Measurements from ENCODE around the gene GTPBP2.

GTPBP2 gene

DNA sequence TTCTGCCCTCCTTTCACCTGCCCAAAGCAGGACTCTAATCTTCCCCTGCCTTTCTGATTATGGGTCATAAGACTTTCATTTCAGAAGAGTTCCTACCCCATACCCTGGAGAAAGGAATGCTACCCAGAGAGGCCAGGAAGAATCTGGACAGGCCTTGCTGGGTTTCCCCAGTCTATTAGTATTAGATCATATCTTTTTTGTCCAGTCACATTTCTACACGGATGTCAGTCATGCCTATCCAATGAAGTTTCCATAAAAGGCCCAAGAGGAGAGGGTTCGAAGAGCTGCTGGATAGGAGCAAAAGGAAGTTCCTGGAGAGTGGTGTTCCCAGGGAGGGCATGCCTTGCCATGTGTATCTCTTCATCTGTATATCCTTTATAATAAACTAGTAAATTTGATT lies 49.9 kb downstream of the GTPBP2 start:
- in situ Hi-C loops (cut with MboI; ENCODE audit: low sequenced_read_pairs): no loop called here

DNA sequence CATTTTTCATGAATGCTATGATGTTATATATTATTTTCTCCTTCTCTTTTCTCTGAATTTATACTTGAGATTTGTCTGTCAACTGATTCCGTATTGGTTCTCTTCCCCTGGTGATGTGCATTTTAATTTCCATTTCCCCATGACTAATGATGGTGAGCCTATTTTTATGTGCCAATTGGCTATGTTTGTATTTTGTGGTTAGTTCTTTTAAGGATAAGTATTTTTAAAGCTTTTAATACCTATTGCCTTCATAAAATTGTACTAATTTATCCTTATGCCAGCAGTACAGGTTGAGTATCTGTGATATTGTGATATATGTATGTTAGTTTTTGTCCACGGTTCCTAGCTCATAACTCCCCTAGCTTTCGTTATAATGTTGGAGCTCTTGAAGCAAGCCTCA lies 50.3 kb downstream of the GTPBP2 start:
- in situ Hi-C loops (cut with MboI; ENCODE audit: low sequenced_read_pairs): no loop called here

DNA sequence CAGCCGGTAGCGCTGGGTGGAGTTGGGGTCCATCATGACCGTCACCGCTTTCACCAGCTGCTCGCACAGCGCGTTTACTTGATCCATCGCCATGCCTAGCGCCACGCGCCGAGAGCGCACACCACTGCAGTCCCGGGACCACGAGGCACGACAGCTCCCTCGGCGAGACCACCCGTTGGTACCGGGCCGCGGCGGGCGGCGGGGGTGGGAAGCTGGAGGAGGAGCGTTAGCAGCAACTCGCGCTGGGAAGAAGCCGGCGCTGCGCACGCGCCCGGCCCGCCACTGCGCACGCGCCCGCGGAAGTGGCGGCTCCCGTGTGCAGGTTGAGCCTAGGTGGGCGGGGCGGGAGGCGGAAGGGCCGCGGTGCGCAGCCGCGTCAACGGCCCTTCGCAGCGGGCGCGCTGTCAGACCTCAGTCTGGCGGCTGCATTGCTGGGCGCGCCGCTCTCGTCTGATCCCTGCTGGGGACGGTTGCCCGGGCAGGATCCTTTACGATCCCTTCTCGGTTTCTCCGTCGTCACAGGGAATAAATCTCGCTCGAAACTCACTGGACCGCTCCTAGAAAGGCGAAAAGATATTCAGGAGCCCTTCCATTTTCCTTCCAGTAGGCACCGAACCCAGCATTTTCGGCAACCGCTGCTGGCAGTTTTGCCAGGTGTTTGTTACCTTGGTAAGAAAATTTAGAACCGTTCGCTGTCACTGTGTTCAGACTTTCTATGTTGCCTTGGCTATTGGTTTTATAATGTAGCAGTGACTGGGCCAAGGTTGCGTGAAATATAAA lies 53.1 kb downstream of the GTPBP2 start, which contains the start of the genes POLH and XPO5:
Gene POLH, plus strand, starts transcription at position 414 of the 780 bp plus-strand sequence. CDS start 6,135 bp downstream, outside the sequence.
Gene XPO5, minus strand, starts transcription at position 267 of the 780 bp plus-strand sequence. Its CDS starts 174 bp downstream, at position 93.
- in situ Hi-C loops (cut with MboI; ENCODE audit: low sequenced_read_pairs): no loop called here

DNA sequence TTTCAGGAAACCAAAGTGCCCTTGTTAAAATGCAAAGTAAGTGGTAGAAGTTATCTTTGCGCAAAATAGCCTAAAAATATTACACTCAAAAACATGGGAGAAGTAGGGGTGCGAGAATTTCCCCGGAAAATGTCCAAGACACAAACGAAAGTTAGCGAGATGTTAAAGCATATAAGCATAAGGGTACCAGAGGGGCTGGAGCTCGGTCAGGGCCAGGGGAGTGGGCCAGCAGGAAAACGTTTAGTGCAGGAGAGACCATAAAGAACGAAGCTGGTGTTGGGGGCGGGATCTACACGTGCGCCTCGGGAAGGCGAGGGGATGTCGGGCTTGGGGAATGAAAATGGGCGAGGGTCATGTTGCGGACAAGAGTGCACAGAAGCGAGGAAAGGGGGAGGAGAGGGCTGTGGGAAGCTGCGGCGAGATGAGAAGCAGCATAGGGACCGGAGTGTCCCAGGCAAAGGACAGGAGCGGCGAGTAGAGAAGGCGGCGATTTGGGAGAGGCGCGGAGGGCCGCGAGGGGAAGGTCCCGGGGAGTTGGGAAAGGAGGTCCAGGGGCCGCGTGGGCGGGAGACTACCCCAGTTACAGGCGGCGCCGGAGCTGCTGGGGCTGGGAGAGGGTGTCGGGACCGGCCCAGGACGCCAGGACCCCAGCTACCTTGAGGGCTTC lies 53.8 kb downstream of the GTPBP2 start:
- in situ Hi-C loops (cut with MboI; ENCODE audit: low sequenced_read_pairs): no loop called here

DNA sequence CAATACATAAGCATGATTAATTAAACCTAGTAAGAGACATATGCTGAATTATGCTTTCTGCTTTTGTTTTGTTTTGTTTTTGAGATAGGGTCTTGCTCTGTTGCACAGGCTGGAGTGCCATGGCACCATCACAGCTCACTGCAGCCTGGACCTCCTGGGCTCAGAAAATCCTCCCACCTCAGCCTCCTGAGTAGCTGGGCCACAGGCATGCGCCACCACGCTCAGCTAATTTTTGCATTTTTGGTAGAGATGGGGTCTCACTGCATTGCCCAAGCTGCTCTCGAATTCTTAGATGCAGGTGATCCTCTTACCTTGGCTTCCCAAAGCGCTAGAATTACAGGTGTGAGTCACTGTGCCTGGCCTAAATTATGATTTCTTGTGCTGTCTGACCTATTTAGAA lies 57.0 kb downstream of the GTPBP2 start:
- in situ Hi-C loops (cut with MboI; ENCODE audit: low sequenced_read_pairs): no loop called here

DNA sequence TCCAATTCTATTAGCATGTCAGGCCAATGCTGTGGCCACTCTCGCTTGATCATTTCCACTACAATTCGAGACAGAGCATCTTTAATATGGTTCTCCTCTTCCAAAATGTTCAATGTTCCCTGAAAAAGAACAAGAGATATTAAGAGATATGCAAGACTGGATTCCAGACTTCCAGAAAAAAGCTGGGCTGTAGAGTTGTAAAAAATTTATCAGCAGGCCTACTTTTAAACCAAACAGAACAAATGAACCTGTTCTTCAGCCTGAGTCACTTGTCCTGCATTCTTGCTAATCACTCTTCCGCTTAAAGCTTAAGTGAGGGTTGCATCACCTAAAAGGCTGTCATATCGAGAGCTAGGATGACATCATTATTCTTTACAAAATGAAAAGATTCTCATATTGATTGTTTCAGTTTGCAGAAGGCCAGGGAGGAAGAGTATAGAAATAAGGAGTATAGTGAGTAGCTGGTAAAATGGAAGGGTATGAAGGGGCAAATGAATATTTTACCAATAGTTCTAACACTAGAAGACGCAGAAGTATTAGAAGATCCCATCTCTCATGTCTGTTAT lies 58.1 kb downstream of the GTPBP2 start:
- in situ Hi-C loops (cut with MboI; ENCODE audit: low sequenced_read_pairs): no loop called here
